ENCODE measurements around the gene EHD1.

DNA sequence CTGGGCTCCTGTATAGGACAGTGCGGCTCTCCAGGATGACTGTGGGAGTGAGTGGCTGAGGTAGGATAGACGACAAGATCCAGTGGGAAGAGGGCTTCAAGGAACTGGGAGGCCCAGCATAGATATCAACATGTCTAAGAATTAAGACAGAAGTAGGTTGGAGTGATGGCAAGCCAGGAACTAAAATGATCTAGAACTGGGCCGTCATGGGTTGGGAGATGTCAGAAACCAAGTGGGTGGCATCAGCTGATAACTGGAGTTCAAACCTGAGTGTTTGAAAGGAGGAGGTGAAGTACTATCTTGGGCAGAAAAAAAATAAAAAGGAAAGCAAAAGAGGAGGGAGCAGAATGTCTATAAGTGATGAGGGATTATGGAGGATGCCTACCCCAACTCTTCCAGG lies 60.9 kb downstream of the EHD1 start:
- TF ChIP-seq, protein P1, sequence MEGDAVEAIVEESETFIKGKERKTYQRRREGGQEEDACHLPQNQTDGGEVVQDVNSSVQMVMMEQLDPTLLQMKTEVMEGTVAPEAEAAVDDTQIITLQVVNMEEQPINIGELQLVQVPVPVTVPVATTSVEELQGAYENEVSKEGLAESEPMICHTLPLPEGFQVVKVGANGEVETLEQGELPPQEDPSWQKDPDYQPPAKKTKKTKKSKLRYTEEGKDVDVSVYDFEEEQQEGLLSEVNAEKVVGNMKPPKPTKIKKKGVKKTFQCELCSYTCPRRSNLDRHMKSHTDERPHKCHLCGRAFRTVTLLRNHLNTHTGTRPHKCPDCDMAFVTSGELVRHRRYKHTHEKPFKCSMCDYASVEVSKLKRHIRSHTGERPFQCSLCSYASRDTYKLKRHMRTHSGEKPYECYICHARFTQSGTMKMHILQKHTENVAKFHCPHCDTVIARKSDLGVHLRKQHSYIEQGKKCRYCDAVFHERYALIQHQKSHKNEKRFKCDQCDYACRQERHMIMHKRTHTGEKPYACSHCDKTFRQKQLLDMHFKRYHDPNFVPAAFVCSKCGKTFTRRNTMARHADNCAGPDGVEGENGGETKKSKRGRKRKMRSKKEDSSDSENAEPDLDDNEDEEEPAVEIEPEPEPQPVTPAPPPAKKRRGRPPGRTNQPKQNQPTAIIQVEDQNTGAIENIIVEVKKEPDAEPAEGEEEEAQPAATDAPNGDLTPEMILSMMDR (IDR thresholded peaks at IDR 0.05; ENCODE audit: insufficient read depth, low read length, poor library complexity, severe bottlenecking) = no peak
- TF ChIP-seq EZH2phosphoT487 (conservative IDR thresholded peaks at IDR 0.05; ENCODE audit: low read length) = no peak

Measured in SU-DHL-6 (cell line).